Transverse colon (tissue), 4 donors: ENCODE data around the gene MPPED1. TPM values are rescaled to one million over a fixed set of nuclear protein-coding genes. Genes with fewer than 3 reads are reported as not detected.

Experiments used
- DNase-seq: peaks from one replicate; pipeline ENCODE4 v3.0.0-alpha.2; 2019
- H3K27ac ChIP-seq, 4 donors: fragments of 200-600 bp; sonication (generic); 2 replicates each; pipeline ENCODE4 v1.5.1; 2016 to 2018; ENCODE audit warnings: inconsistent platforms in 4 of 4
- H3K27me3 ChIP-seq: fragments of 200-600 bp; sonication (generic); 2 replicates; pipeline ENCODE4 v1.5.1; 2017; ENCODE audit warnings: inconsistent platforms
- H3K36me3 ChIP-seq, 4 donors: fragments of 200-600 bp; sonication (generic); 2 replicates each; pipeline ENCODE4 v1.5.1; 2017 to 2019; ENCODE audit warnings: inconsistent platforms in 4 of 4
- H3K4me1 ChIP-seq, 4 donors: fragments of 200-600 bp; sonication (generic); 2 replicates each; pipeline ENCODE4 v1.5.1; 2017 to 2020; ENCODE audit warnings: inconsistent platforms in 4 of 4
- H3K4me3 ChIP-seq, 4 donors: fragments of 200-600 bp; sonication (generic); 1 replicate in 1 of 4; 2 replicates in 3 of 4; pipeline versions ENCODE4 v1.5.1 to v1.6.1; 2017 to 2019; ENCODE audit warnings: inconsistent platforms in 4 of 4
- H3K9me3 ChIP-seq, 2 donors: fragments of 200-600 bp; sonication (generic); 2 replicates each; pipeline ENCODE4 v1.5.1; 2017 to 2019; ENCODE audit warnings: inconsistent platforms in 2 of 2
- EP300 ChIP-seq: sonication (generic); formaldehyde crosslinking; IDR thresholded peaks from one replicate; pipeline ENCODE4 v1.6.1; 2017; ENCODE audit warnings: antibody characterized with exemption, low read depth
- POLR2A ChIP-seq: fragments of 450-650 bp; IDR thresholded peaks from one replicate; pipeline ENCODE4 v1.6.1; 2016; ENCODE audit warnings: antibody characterized with exemption, mild to moderate bottlenecking, moderate library complexity
- POLR2AphosphoS5 ChIP-seq, 3 donors: sonication (generic); formaldehyde crosslinking; IDR thresholded peaks; one replicate each; pipeline ENCODE4 v1.6.1; 2016; ENCODE audit warnings: antibody characterized with exemption in 3 of 3
- WGBS, 2 donors: methylation state at CpG; one replicate each; pipeline ENCODE4 v1.1.5; 2018; ENCODE audit warnings: low coverage in 1 of 2; 5-methylcytosine and 5-hydroxymethylcytosine counted together
- in situ Hi-C, 4 donors: fragments of 200-750 bp; cut with MboI; loops; one replicate each; pipeline versions ENCODE4 v1.15.0 to v1.15.1; 2017; ENCODE audit warnings: low sequenced_read_pairs in 3 of 4, low pct_ligation_motif_present in 1 of 4, low pct_unique_long_range_greater_than_20kb in 1 of 4
- intact Hi-C: fragments of 100-400 bp; cut with DNase I; formaldehyde crosslinking; loops from one replicate; pipeline ENCODE4 v1.15.1; 2023; ENCODE audit warnings: low total_unique reads
- total RNA-seq, 4 donors: library from RNA; depleted of rRNA; stranded (reverse); fragments of >200 nt; gene quantifications; one replicate each; pipeline ENCODE4 v1.1.0, GENCODE V29; 2016
- TF ChIP-seq, protein P1 (sequence below), 5 experiments: fragments of 200-600 bp in 3 of 5; fragments of 450-650 bp in 2 of 5; sonication (generic) in 3 of 5; IDR thresholded peaks; 1 replicate in 2 of 5; 2 replicates in 3 of 5; pipeline ENCODE4 v1.5.1; 2016 to 2017; ENCODE audit warnings: antibody characterized with exemption in 5 of 5, inconsistent platforms in 3 of 5, mild to moderate bottlenecking in 2 of 5, moderate library complexity in 1 of 5

MPPED1 gene
- total RNA-seq, 4 donors from 2014 or later, result not detected

DNA sequence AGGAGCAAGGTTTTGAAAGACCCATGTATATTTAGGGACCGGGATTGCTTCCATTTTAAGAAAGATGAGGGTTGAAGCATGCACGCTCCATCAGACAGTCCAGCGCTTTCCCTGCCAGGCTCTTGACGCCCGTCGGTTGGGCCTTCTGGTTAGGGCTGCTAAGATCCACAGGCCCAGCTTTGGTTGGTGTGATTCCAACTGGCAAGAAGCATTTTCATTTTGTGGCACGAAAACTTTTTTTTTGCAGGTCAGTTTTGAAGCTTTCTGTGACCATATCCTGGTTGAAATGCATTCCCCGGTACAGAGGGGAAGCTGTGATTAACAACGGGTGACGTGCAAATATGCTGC, 34.3 kb upstream of the MPPED1 start:
- in situ Hi-C loops (loop anchor here in 1 of 4 donors (25.0 kb wide), 1 partner anchor 435 kb away; the partner anchor contains the start of gene EFCAB6), intact Hi-C loops (no loop called here)
- Histone ChIP-seq H3K27me3 (peaks cover 12% of the 10 kb centered on the region), H3K4me3 (no peak overlapping the region), H3K36me3 (no peaks in the 10 kb centered on the region), H3K27ac (peak overlapping the region in 2 of 4 donors; percentile 32 to 38), H3K9me3 (no peaks in the 10 kb centered on the region), H3K4me1 (peaks cover 0 to 13% (median 1%) of the 10 kb centered on the region in 4 donors)
- TF ChIP-seq EP300 (no peak), POLR2AphosphoS5 (IDR thresholded peaks at IDR 0.05) (no peak)
- TF ChIP-seq, protein P1, sequence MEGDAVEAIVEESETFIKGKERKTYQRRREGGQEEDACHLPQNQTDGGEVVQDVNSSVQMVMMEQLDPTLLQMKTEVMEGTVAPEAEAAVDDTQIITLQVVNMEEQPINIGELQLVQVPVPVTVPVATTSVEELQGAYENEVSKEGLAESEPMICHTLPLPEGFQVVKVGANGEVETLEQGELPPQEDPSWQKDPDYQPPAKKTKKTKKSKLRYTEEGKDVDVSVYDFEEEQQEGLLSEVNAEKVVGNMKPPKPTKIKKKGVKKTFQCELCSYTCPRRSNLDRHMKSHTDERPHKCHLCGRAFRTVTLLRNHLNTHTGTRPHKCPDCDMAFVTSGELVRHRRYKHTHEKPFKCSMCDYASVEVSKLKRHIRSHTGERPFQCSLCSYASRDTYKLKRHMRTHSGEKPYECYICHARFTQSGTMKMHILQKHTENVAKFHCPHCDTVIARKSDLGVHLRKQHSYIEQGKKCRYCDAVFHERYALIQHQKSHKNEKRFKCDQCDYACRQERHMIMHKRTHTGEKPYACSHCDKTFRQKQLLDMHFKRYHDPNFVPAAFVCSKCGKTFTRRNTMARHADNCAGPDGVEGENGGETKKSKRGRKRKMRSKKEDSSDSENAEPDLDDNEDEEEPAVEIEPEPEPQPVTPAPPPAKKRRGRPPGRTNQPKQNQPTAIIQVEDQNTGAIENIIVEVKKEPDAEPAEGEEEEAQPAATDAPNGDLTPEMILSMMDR (IDR thresholded peaks at IDR 0.05), result no peak
- 60% methylated on average over 3 to 10 of the region's 10 CpGs for WGBS, 2 donors
- no peak for DNase-seq

DNA sequence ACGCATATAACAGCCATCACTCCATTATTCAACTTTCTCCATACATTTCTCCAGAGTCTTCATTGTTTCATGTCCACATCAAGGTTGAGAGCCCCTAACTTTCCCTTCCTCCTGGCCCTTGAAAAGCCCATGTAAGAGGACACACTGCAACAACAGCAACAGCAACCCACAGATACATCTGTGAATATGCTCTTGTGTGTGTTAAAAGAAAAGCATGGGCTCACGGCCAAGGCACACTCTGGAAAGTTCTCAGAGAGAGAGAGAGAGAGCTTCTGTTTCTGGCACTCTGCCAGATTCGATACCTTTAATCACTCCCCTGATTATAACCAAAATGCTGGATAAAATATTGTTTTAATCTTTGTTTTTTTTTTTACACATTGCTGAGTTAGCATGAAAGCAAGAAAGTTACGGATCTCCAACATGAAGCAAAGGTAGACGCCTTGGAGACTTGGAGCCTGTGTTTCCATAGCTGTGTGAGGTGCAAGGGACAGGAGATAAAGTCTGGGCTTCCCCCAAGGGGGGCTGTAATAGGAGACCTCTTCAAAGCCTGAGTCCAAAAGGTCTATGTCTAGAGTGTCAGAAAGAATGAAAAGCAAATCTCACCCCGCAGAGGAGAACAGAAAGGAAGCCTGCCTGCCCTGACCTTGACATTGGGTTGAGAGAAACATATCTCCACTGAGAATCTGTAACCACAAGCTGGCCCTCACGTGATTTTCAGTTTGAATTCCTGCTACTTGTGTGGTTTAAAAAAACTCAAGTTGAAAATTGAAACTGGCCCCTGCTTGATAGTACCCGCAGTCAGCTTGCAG, 33.7 kb upstream of the MPPED1 start:
- intact Hi-C loops, result no loop called here
- DNase-seq, result peak; percentile 39

DNA sequence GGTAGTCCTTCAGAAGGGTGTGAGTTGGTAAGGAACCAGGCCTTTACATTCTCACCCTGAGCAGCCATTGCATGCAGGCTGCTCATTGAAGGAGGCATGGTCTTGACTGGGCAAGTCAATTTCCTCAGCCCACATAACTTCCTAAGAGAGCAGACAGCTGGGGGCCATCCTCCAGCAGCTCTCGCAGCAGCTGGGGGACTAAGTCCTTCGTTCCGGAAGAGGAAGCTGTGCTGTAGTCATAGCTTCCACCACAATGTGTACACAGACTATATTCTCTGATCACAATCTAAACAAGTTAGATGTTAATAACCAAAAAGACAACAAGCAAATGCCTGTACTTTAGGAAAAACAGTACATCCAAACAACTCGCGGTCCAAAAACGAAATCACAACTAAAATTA, 30.1 kb upstream of the MPPED1 start:
- H3K9me3 ChIP-seq, result no peaks in the 10 kb centered on the region
- DNase-seq, result peak; percentile 15
- H3K4me1 ChIP-seq, result peaks cover 0 to 16% (median 1%) of the 10 kb centered on the region in 4 donors
- intact Hi-C loops, result loop anchor here (10.0 kb wide), 2 partner anchors 107 to 443 kb away; no protein-coding TSS in a partner anchor
- TF ChIP-seq POLR2AphosphoS5 (IDR thresholded peaks at IDR 0.05), result peak in 2 of 3 donors; percentile 34 to 54
- no peak for TF ChIP-seq EP300
- in situ Hi-C loops, result loop anchor here in 2 of 4 donors (10.0 to 25.0 kb wide), 2 partner anchors 107 to 431 kb away; partner anchors contain the start of gene EFCAB6 (in 1 of the 2)
- H3K36me3 ChIP-seq, result no peaks in the 10 kb centered on the region
- H3K4me3 ChIP-seq, result no peak overlapping the region
- H3K27ac ChIP-seq, result no peak overlapping the region
- 67 to 85% methylated on average over 3 to 6 of the region's 6 CpGs for WGBS, 2 donors
- H3K27me3 ChIP-seq, result peaks cover 25% of the 10 kb centered on the region

More for the DNA sequence above, 33.7 kb upstream of the MPPED1 start:
- in situ Hi-C loops, result loop anchor here in 1 of 4 donors (25.0 kb wide), 1 partner anchor 434 kb away; the partner anchor contains the start of gene EFCAB6
- TF ChIP-seq, protein P1 (IDR thresholded peaks at IDR 0.05), result no peak
- TF ChIP-seq POLR2AphosphoS5 (IDR thresholded peaks at IDR 0.05) (no peak), POLR2A (no peak), EP300 (no peak)
- H3K27ac ChIP-seq, result peak overlapping the region in 3 of 4 donors; percentile 31 to 38 (median 32)
- H3K36me3 ChIP-seq, result no peaks in the 10 kb centered on the region
- WGBS, 2 donors, result 29 to 45% methylated on average over 5 to 8 of the region's 8 CpGs
- H3K4me3 ChIP-seq, result no peak overlapping the region
- H3K27me3 ChIP-seq, result peaks cover 12% of the 10 kb centered on the region
- H3K4me1 ChIP-seq, result peaks cover 0 to 13% (median 1%) of the 10 kb centered on the region in 4 donors
- no peaks in the 10 kb centered on the region for H3K9me3 ChIP-seq

DNA sequence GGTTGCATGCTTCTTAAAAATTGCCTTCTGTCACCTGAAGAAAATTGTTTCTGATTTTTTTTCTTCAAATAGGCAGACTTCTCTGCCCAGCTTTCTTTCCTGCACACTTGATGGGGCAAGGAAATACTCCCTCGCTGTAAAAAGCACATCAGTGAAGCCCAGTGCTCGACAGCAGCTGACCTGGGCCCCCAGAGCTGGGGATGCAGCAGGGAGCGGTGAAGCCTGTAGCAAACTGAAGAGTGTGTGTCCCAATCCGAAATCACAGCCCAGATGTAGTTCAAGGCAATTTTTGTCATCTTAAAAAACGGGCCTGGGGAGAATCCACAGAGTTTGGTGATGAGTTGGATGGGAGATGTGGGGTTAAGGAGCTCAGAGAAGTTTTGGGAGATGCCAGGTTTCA, 27.0 kb upstream of the MPPED1 start:
- WGBS, 2 donors, result 43 to 50% methylated on average over 1 to 5 of the region's 5 CpGs
- Histone ChIP-seq H3K27me3 (peaks cover 28% of the 10 kb centered on the region), H3K9me3 (no peaks in the 10 kb centered on the region), H3K27ac (no peak overlapping the region), H3K36me3 (no peaks in the 10 kb centered on the region), H3K4me1 (peaks cover 0 to 3% (median 0%) of the 10 kb centered on the region in 4 donors), H3K4me3 (no peak overlapping the region)
- intact Hi-C loops, result loop anchor here (10.0 kb wide), 2 partner anchors 110 to 440 kb away; no protein-coding TSS in a partner anchor
- in situ Hi-C loops, result loop anchor here in 2 of 4 donors (10.0 to 25.0 kb wide), 2 partner anchors 110 to 427 kb away; partner anchors contain the start of gene EFCAB6 (in 1 of the 2)
- no peak for DNase-seq
- no peak for TF ChIP-seq POLR2A
- no peak for TF ChIP-seq POLR2AphosphoS5 (IDR thresholded peaks at IDR 0.05)
- TF ChIP-seq EP300, result no peak
- TF ChIP-seq, protein P1 (IDR thresholded peaks at IDR 0.05), result no peak
